GM12875 (cell line): ENCODE results near the gene TPRX2.

Experiments
- H3K4me3 ChIP-seq: one replicate; pipeline ENCODE4 v1.5.1; 2011; ENCODE audit warnings: low read depth, low read length, control low read depth
- TF ChIP-seq, protein P1 (sequence below): IDR thresholded peaks from 2 replicates; pipeline ENCODE4 v1.5.1; 2011; ENCODE audit warnings: low read depth, mild to moderate bottlenecking, control low read depth, inconsistent platforms, low read length, moderate library complexity, borderline replicate concordance; ENCODE audit not compliant: insufficient read depth

Gene TPRX2

GRCh38 chr19:47890865-47891621 is 32.0 kb downstream of the TPRX2 start:
- no peak overlapping the region for H3K4me3 ChIP-seq
- TF ChIP-seq, protein P1, sequence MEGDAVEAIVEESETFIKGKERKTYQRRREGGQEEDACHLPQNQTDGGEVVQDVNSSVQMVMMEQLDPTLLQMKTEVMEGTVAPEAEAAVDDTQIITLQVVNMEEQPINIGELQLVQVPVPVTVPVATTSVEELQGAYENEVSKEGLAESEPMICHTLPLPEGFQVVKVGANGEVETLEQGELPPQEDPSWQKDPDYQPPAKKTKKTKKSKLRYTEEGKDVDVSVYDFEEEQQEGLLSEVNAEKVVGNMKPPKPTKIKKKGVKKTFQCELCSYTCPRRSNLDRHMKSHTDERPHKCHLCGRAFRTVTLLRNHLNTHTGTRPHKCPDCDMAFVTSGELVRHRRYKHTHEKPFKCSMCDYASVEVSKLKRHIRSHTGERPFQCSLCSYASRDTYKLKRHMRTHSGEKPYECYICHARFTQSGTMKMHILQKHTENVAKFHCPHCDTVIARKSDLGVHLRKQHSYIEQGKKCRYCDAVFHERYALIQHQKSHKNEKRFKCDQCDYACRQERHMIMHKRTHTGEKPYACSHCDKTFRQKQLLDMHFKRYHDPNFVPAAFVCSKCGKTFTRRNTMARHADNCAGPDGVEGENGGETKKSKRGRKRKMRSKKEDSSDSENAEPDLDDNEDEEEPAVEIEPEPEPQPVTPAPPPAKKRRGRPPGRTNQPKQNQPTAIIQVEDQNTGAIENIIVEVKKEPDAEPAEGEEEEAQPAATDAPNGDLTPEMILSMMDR = no peak

- no peak overlapping the region for H3K4me3 ChIP-seq
- TF ChIP-seq, protein P1 = no peak
These were observed 32.5 kb downstream of the TPRX2 start for GRCh38 chr19:47891622-47891922.

- no peak overlapping the region for H3K4me3 ChIP-seq
- TF ChIP-seq, protein P1 = no peak
These were observed 33.1 kb downstream of the TPRX2 start for GRCh38 chr19:47891923-47892666.

- TF ChIP-seq, protein P1 = no peak
- H3K4me3 ChIP-seq = no peak overlapping the region
These were observed 36.2 kb downstream of the TPRX2 start for GRCh38 chr19:47895165-47895782.

- TF ChIP-seq, protein P1 = no peak
- no peak overlapping the region for H3K4me3 ChIP-seq
These were observed 37.0 kb downstream of the TPRX2 start for GRCh38 chr19:47896019-47896418.

GRCh38 chr19:47896773-47897172 is 37.7 kb downstream of the TPRX2 start:
- TF ChIP-seq, protein P1 = no peak
- H3K4me3 ChIP-seq = no peak overlapping the region
